Measurements from ENCODE around the gene CRY2. TPM values are rescaled to one million over a fixed set of nuclear protein-coding genes. Genes with fewer than 3 reads are reported as not detected.

Gene CRY2
- total and polyA plus RNA-seq, 2 of the 13 experiments (the other 11 are each of a cell fraction or from before 2014, with no cell fraction given), result 10.1 to 12.2 TPM

GRCh38 chr11:45803971-45804760 lies 43.1 kb upstream of the CRY2 start (continued):
- TF ChIP-seq RERE (CRISPR knock-in tag; IDR thresholded peaks at IDR 0.05; ENCODE audit: low read depth) (no peak), HDAC2 (CRISPR knock-in tag; IDR thresholded peaks at IDR 0.05) (no peak), AGO2 (optimal IDR thresholded peaks at IDR 0.05; ENCODE audit: low read depth, low read length) (peak; percentile 48), HNF4G (IDR thresholded peaks at IDR 0.05; ENCODE audit: borderline replicate concordance, low read depth, low read length) (no peak), HNF4G (CRISPR knock-in tag; IDR thresholded peaks at IDR 0.05; ENCODE audit: borderline replicate concordance, low read depth) (no peak), ZNF224 (CRISPR knock-in tag; IDR thresholded peaks at IDR 0.05) (no peak), THAP11 (CRISPR knock-in tag; IDR thresholded peaks at IDR 0.05) (peak; percentile 12), FOXC1 (CRISPR knock-in tag; IDR thresholded peaks at IDR 0.05; ENCODE audit: borderline replicate concordance) (peak; percentile 70; the same call in 1 of the 2 replicates), ZNF547 (CRISPR knock-in tag; IDR thresholded peaks at IDR 0.05) (no peak), TBP (CRISPR knock-in tag; IDR thresholded peaks at IDR 0.05) (no peak), AKNA (CRISPR knock-in tag; IDR thresholded peaks at IDR 0.05; ENCODE audit: borderline replicate concordance) (no peak), ZNF558 (CRISPR knock-in tag; IDR thresholded peaks at IDR 0.05; ENCODE audit: borderline replicate concordance) (no peak), RXRB (CRISPR knock-in tag; IDR thresholded peaks at IDR 0.05; ENCODE audit: borderline replicate concordance) (0 out of 2 replicates have a peak, but pooled peaks have one; percentile 16), ZBTB20 (CRISPR knock-in tag; IDR thresholded peaks at IDR 0.05; ENCODE audit: borderline replicate concordance, low read depth) (no peak), EEA1 (CRISPR knock-in tag; IDR thresholded peaks at IDR 0.05; ENCODE audit: borderline replicate concordance) (no peak; the same call in 1 of the 2 replicates), TFAP4 (IDR thresholded peaks at IDR 0.05; ENCODE audit: borderline replicate concordance, low read depth) (peak; percentile 52; the same call in 1 of the 2 replicates), ZFP36L1 (CRISPR knock-in tag; IDR thresholded peaks at IDR 0.05) (0 out of 2 replicates have a peak, but pooled peaks have one; percentile 38), ZNF460 (CRISPR knock-in tag; IDR thresholded peaks at IDR 0.05; ENCODE audit: borderline replicate concordance) (no peak)

Data from HepG2 (cell line).